Measurements from ENCODE around the gene PPM1B.
"Not testable (repeated sequence)": the region's sequence is repeated elsewhere in the genome, so short reads cannot be mapped to it uniquely, and the experiment has no call there.

The PPM1B gene

DNA sequence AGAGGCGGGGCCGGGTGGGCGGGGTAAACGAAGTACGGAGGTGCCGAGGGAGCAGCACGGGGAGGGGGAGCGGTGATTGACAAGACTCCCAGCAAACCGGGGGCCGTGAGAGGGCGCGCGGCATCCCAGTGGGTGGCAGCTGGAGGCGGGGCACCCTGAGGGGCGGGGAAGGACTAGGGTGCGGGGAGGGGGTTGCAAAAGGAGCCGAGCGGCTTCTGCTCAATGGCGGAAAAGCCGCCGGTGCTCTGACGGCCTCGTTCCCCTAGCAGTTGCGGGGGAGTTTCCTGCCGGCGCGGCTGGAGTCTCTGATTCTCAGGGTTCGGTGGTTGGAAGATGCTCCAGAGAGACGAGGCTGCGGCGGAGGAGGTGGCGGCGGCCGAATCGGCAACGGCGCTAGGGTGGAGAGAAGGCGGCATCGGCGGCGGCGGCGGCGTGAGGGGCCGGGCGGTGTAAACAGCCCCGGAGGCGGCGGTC lies at the start of gene PPM1B:
Gene PPM1B, plus strand, starts transcription at position 195 of the 474 bp plus-strand sequence. CDS start 32,325 bp downstream, outside the sequence.
- H3K4me3 Mint-ChIP-seq, result peak within 1 kb of the TSS; percentile 100
- H3K36me3 Mint-ChIP-seq, result peaks cover 2% of the 10 kb centered on the region
- peak within 1 kb of the TSS; percentile 100 for H3K27ac Mint-ChIP-seq
- no peaks in the 10 kb centered on the region for H3K9me3 Mint-ChIP-seq
- H3K27me3 Mint-ChIP-seq, result no peaks in the 10 kb centered on the region
- H3K4me1 Mint-ChIP-seq, result peaks cover 44% of the 10 kb centered on the region

DNA sequence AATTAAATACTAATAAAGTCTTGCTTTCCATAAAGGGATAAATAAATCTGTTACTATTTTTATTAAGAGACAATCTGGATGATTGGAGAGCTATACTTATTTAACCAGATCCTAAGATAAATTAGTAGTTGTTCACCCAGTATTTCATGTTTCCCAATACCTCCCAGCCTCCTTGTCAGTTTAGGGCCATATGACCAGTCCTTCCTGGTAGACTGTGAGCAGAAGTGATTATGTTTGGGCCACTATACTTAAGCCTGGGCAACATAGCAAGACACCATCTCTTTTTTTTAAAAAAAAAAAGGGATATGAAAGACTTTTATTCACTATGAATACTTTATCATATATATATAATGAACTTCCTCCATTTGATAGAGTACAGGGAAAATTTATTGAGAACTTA lies 48.8 kb upstream of the PPM1B start:
- Mint-ChIP-seq H3K9me3 (no peaks in the 10 kb centered on the region), H3K27ac (no peak overlapping the region), H3K27me3 (no peaks in the 10 kb centered on the region), H3K4me1 (peaks cover 31% of the 10 kb centered on the region), H3K4me3 (no peak overlapping the region), H3K36me3 (no peaks in the 10 kb centered on the region)

GRCh38 chr2:44120428-44120827 lies 48.2 kb upstream of the PPM1B start:
- H3K9me3 Mint-ChIP-seq, result no peaks in the 10 kb centered on the region
- peaks cover 31% of the 10 kb centered on the region for H3K4me1 Mint-ChIP-seq
- no peaks in the 10 kb centered on the region for H3K36me3 Mint-ChIP-seq
- H3K27ac Mint-ChIP-seq, result peak overlapping the region; percentile 72
- H3K27me3 Mint-ChIP-seq, result no peaks in the 10 kb centered on the region
- peak overlapping the region; percentile 8 for H3K4me3 Mint-ChIP-seq

DNA sequence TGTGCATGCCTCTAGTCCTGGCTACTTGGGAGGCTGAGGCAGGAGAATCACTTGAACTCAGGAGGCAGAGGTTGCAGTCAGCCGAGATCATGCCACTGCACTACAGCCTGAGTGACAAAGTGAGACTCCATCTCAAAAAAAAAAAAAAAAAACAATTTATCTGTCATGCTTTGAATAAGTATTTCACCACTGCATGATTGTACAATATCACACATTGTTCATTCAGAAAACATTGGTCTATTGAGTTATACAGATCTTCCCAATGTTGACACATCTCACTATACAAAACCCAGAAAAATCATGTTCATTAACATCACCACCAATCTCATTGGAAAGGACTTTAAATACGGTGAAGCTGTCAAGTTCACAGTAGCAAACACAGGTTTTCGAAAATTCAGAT lies 46.8 kb upstream of the PPM1B start:
- Mint-ChIP-seq H3K36me3 (no peaks in the 10 kb centered on the region), H3K9me3 (no peaks in the 10 kb centered on the region), H3K4me3 (peak overlapping the region; percentile 9), H3K27me3 (no peaks in the 10 kb centered on the region), H3K4me1 (peaks cover 26% of the 10 kb centered on the region), H3K27ac (peak overlapping the region; percentile 17)

DNA sequence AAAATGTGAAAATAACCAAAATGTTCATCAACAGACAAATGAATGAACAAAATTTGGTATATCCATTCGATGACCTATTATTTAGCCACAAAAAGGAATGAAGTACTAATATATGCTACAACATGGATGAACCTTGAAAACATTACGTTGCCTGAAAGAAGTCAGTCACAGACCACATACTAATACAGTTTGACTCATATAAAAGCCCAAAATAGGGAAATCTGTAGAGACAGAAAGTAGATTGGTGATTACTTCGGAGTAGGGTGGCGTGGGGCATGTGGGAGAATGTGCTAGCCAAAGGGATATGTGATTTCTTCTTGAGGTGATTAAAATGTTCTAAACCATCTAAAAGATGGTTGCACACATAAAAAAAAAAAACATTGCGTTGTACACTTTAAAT lies 44.2 kb upstream of the PPM1B start:
- Mint-ChIP-seq H3K4me3 (no peak overlapping the region), H3K4me1 (peaks cover 22% of the 10 kb centered on the region), H3K36me3 (no peaks in the 10 kb centered on the region), H3K9me3 (no peaks in the 10 kb centered on the region), H3K27me3 (no peaks in the 10 kb centered on the region), H3K27ac (no peak overlapping the region)

- Mint-ChIP-seq H3K36me3 (peaks cover 2% of the 10 kb centered on the region), H3K9me3 (peaks cover 3% of the 10 kb centered on the region), H3K27ac (no peak overlapping the region), H3K4me1 (peaks cover 10% of the 10 kb centered on the region), H3K4me3 (no peak overlapping the region), H3K27me3 (no peaks in the 10 kb centered on the region)
Measured at GRCh38 chr2:44126106-44126797, 42.4 kb upstream of the PPM1B start.

DNA sequence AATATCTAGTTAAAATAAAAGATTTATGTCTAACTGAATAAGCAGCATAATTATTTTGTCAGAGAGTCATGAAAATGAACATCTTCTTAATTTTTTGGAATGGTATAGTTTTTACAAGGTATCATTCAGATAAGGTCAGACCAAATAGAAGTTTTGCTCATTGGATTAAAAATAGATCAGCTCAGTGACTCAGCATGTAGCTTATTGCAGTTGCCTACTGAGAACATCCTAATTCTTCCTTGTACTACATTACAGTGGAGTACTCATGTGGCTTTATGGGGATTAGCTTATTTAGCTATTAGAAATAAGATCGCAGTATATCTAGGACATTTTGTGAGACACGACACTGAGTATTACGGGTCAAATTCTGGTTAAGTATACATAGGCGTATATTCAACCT lies 38.2 kb upstream of the PPM1B start:
- H3K36me3 Mint-ChIP-seq, result peaks cover 4% of the 10 kb centered on the region
- no peaks in the 10 kb centered on the region for H3K4me1 Mint-ChIP-seq
- H3K27me3 Mint-ChIP-seq, result no peaks in the 10 kb centered on the region
- H3K27ac Mint-ChIP-seq, result no peak overlapping the region
- H3K4me3 Mint-ChIP-seq, result no peak overlapping the region
- H3K9me3 Mint-ChIP-seq, result peaks cover 7% of the 10 kb centered on the region

DNA sequence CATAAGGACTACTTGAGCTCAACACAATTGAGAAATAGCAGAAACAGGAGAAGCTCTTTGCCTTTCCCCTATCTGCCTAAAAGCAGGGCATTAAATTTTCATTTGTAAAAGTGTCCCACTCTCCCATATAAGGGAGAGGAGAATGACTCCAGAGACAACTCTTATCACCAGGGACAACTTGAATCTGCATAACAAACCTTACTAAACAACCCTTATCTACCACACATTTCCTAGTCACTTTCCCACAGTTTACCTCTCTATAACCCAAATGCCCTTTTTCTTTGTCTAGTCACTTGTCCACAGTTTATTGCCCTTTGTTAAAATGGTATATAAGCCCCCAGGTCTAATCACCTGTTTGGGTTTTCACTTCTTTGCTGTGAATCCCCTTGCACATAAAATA lies 37.5 kb upstream of the PPM1B start:
- Mint-ChIP-seq H3K4me3 (no peak overlapping the region), H3K27me3 (no peaks in the 10 kb centered on the region), H3K4me1 (no peaks in the 10 kb centered on the region), H3K9me3 (peaks cover 7% of the 10 kb centered on the region), H3K36me3 (peaks cover 4% of the 10 kb centered on the region), H3K27ac (peak overlapping the region; percentile 14)

DNA sequence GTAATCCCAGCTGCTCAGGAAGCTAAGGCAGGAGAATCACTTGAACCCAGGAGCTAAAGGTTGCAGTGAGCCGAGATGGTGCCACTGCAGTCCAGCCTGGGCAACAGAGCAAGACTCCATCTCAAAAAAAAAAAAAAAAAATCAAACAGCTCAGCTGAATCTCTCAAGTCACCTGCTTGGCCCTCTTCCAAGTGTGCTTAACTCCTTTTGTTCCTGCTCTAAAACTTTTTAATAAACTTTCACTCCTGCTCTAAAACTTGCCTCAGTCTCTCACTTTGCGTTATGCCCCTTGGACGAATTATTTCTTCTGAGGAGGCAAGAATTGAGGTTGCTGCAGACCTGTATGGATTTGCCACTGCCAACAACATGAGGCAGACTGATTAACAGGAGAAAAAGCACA lies 35.1 kb upstream of the PPM1B start:
- not testable (repeated sequence) for H3K9me3 Mint-ChIP-seq, H3K4me3 Mint-ChIP-seq, H3K4me1 Mint-ChIP-seq, H3K27ac Mint-ChIP-seq, H3K27me3 Mint-ChIP-seq, H3K36me3 Mint-ChIP-seq

- H3K4me3 Mint-ChIP-seq, result no peak overlapping the region
- H3K27ac Mint-ChIP-seq, result no peak overlapping the region
Measured at GRCh38 chr2:44134848-44135247, 33.8 kb upstream of the PPM1B start.

GRCh38 chr2:44135296-44135695 lies 33.4 kb upstream of the PPM1B start:
- Mint-ChIP-seq H3K4me3 (no peak overlapping the region), H3K36me3 (peaks cover 4% of the 10 kb centered on the region), H3K9me3 (peaks cover 7% of the 10 kb centered on the region), H3K27ac (no peak overlapping the region), H3K27me3 (no peaks in the 10 kb centered on the region), H3K4me1 (peaks cover 10% of the 10 kb centered on the region)

More at GRCh38 chr2:44134848-44135247, 33.8 kb upstream of the PPM1B start:
- peaks cover 5% of the 10 kb centered on the region for H3K4me1 Mint-ChIP-seq
- H3K9me3 Mint-ChIP-seq, result peaks cover 7% of the 10 kb centered on the region
- peaks cover 4% of the 10 kb centered on the region for H3K36me3 Mint-ChIP-seq
- H3K27me3 Mint-ChIP-seq, result no peaks in the 10 kb centered on the region

- Mint-ChIP-seq H3K4me1 (peaks cover 13% of the 10 kb centered on the region), H3K9me3 (peaks cover 7% of the 10 kb centered on the region), H3K4me3 (no peak overlapping the region), H3K27ac (no peak overlapping the region), H3K36me3 (peaks cover 4% of the 10 kb centered on the region), H3K27me3 (no peaks in the 10 kb centered on the region)
Measured at GRCh38 chr2:44135771-44136170, 32.9 kb upstream of the PPM1B start.

DNA sequence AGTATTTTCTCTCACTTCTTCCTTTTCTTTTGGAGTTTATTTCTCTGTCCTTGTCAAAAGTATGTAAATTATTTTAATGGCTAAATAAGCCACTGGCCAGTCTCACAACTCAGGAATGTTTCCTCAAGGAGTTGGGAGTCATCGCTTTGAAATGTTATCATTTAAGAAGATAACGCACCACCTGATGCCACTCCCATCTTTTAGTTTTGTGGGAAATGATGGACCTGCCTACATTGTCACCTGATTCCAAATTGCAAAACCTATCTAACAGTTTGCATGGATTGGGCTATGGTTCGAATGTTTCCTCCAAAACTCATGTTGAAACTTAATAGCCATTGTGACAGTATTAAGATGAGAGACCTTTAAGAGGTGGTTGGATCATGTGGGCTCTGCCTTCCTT lies 32.4 kb upstream of the PPM1B start:
- Mint-ChIP-seq H3K27ac (no peak overlapping the region), H3K27me3 (no peaks in the 10 kb centered on the region), H3K9me3 (peaks cover 5% of the 10 kb centered on the region), H3K4me3 (no peak overlapping the region), H3K4me1 (peaks cover 13% of the 10 kb centered on the region), H3K36me3 (peaks cover 2% of the 10 kb centered on the region)

DNA sequence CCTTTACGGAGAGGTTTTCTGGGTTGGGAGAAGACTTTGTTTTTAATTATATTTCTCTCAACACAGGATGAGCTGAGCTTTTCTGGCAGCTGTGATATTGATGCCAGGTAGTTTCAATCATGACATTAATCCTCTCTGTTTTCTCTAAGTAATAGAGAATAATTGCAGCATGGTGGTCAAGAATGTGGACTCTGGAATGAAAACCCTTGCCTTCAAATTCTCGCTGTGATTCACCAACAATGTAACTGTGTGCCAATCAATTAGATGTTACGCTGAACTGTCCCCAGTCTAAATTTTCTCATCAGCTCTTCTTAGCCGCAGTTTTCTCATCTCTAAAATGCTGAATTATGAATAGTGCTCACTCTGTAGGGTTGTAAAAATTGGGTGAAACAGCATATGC lies 31.6 kb upstream of the PPM1B start:
- Mint-ChIP-seq H3K4me3 (no peak overlapping the region), H3K27me3 (no peaks in the 10 kb centered on the region)

GRCh38 chr2:44137872-44138551 lies 30.7 kb upstream of the PPM1B start:
- no peak overlapping the region for H3K4me3 Mint-ChIP-seq
- peaks cover 13% of the 10 kb centered on the region for H3K4me1 Mint-ChIP-seq
- H3K36me3 Mint-ChIP-seq, result no peaks in the 10 kb centered on the region
- no peak overlapping the region for H3K27ac Mint-ChIP-seq
- no peaks in the 10 kb centered on the region for H3K9me3 Mint-ChIP-seq
- H3K27me3 Mint-ChIP-seq, result no peaks in the 10 kb centered on the region

More for the DNA sequence above, 31.6 kb upstream of the PPM1B start:
- Mint-ChIP-seq H3K9me3 (no peaks in the 10 kb centered on the region), H3K4me1 (peaks cover 13% of the 10 kb centered on the region), H3K36me3 (no peaks in the 10 kb centered on the region), H3K27ac (no peak overlapping the region)

DNA sequence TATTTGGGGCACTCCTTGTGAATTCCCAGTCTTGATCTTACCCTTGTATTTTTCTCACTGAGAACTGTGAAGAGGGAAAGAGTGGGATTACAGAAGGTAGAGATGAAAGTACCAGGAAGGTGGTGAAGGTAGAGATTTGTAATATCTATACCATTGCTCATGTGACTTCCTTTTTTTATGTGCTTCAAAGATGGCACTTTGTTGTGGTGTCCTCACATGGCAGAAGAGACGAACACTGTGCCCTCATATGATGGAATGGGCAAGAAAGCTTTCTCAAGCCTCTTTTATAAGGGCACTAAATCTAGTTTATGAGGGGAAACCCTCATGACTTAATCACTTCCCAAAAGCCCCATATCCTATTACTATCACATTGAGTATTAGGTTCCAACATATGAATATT lies 28.9 kb upstream of the PPM1B start:
- no peaks in the 10 kb centered on the region for H3K27me3 Mint-ChIP-seq
- H3K4me3 Mint-ChIP-seq, result no peak overlapping the region
- peaks cover 13% of the 10 kb centered on the region for H3K4me1 Mint-ChIP-seq
- H3K36me3 Mint-ChIP-seq, result no peaks in the 10 kb centered on the region
- no peak overlapping the region for H3K27ac Mint-ChIP-seq
- H3K9me3 Mint-ChIP-seq, result no peaks in the 10 kb centered on the region

Data from activated naive CD4-positive, alpha-beta T cell treated with anti-CD3 and anti-CD28 coated beads, Interleukin-2, amount 50 U/mL, for 24 hours (primary cell).